Fibroblast of lung (primary cell): Measurements from ENCODE around the gene USF3.

Experiments used
- CTCF ChIP-seq, 2 donors: IDR thresholded peaks in 1 of 2; conservative IDR thresholded peaks in 1 of 2; 1 replicate in 1 of 2; 2 replicates in 1 of 2; pipeline ENCODE4 v1.5.1; 2011 to 2012; ENCODE audit warnings: low read length in 2 of 2, control low read depth in 1 of 2, inconsistent platforms in 1 of 2, low read depth in 1 of 2, mild to moderate bottlenecking in 1 of 2
- EZH2 ChIP-seq: IDR thresholded peaks from 2 replicates; pipeline ENCODE4 v1.5.1; 2012; ENCODE audit warnings: low read length, control low read depth, mild to moderate bottlenecking; ENCODE audit errors: missing control alignments

DNA sequence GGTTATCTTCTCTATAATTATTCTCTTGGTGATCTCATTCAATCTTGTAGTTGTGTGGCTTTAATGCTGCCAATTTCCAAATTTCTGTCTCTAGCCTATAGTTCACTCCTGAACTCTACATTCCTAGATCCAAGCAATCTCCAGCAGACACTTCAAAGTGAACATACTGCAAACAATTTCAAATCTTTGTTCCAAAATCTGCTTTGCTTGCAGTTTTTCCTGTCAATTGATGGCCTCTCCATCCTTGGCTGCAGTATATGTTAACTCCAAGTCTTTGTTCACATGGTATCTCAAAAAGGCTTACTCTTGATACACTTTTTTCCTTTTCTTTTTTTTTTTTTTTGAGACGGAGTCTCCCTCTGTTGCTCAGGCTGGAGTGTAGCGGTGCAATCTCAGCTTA is 32.2 kb upstream of the USF3 start:
- TF ChIP-seq CTCF (conservative IDR thresholded peaks at IDR 0.05 in 1 of 2, IDR thresholded peaks at IDR 0.05 in 1 of 2; ENCODE audit: low read depth in 1 of 2, low read length in 2 of 2) (no peak), EZH2 (no peak)
